Right atrium auricular region (tissue), 2 donors: ENCODE measurements around the gene IL23R. TPM values are rescaled to one million over a fixed set of nuclear protein-coding genes. Genes with fewer than 3 reads are reported as not detected.

Source experiments
- DNase-seq: peaks from one replicate; pipeline ENCODE4 v3.0.0-alpha.2; 2019; ENCODE audit warnings: low spot score
- H3K27ac ChIP-seq, 2 donors: fragments of 200-600 bp; sonication (generic); 1 replicate in 1 of 2; 2 replicates in 1 of 2; pipeline ENCODE4 v1.5.1; 2016 to 2019
- H3K27me3 ChIP-seq, 2 donors: fragments of 200-600 bp; sonication (generic); one replicate each; pipeline versions ENCODE4 v1.5.1 to v1.6.0; 2017 to 2019
- H3K36me3 ChIP-seq: fragments of 200-600 bp; sonication (generic); one replicate; pipeline ENCODE4 v1.5.1; 2016
- H3K4me1 ChIP-seq, 2 donors: fragments of 200-600 bp; sonication (generic); one replicate each; pipeline versions ENCODE4 v1.5.1 to v1.6.0; 2017 to 2019
- H3K4me3 ChIP-seq, 2 donors: fragments of 200-600 bp; sonication (generic); 1 replicate in 1 of 2; 2 replicates in 1 of 2; pipeline ENCODE4 v1.5.1; 2017 to 2019; ENCODE audit warnings: mild to moderate bottlenecking in 1 of 2, moderate library complexity in 1 of 2
- H3K9me3 ChIP-seq, 2 donors: fragments of 200-600 bp; sonication (generic); one replicate each; pipeline ENCODE4 v1.5.1; 2019
- total RNA-seq, 2 donors: library from RNA; depleted of rRNA; stranded (reverse); fragments of >200 nt; gene quantifications; one replicate each; pipeline ENCODE4 v1.1.0, GENCODE V29; 2016
- TF ChIP-seq, protein P1 (sequence below), 2 donors: fragments of 200-600 bp; sonication (generic); IDR thresholded peaks; one replicate each; pipeline ENCODE4 v1.5.1; 2019; ENCODE audit warnings: antibody characterized with exemption in 2 of 2

Gene IL23R
- total RNA-seq, 2 donors from 2014 or later = not detected

- Histone ChIP-seq H3K4me1 (no peaks in the 10 kb centered on the region), H3K36me3 (no peaks in the 10 kb centered on the region), H3K27ac (no peak overlapping the region), H3K4me3 (no peak overlapping the region), H3K27me3 (no peaks in the 10 kb centered on the region), H3K9me3 (no peaks in the 10 kb centered on the region)
- TF ChIP-seq, protein P1, sequence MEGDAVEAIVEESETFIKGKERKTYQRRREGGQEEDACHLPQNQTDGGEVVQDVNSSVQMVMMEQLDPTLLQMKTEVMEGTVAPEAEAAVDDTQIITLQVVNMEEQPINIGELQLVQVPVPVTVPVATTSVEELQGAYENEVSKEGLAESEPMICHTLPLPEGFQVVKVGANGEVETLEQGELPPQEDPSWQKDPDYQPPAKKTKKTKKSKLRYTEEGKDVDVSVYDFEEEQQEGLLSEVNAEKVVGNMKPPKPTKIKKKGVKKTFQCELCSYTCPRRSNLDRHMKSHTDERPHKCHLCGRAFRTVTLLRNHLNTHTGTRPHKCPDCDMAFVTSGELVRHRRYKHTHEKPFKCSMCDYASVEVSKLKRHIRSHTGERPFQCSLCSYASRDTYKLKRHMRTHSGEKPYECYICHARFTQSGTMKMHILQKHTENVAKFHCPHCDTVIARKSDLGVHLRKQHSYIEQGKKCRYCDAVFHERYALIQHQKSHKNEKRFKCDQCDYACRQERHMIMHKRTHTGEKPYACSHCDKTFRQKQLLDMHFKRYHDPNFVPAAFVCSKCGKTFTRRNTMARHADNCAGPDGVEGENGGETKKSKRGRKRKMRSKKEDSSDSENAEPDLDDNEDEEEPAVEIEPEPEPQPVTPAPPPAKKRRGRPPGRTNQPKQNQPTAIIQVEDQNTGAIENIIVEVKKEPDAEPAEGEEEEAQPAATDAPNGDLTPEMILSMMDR (IDR thresholded peaks at IDR 0.05) = no peak
- DNase-seq = no peak
Measured at GRCh38 chr1:67216401-67216800, 50.1 kb downstream of the IL23R start.

DNA sequence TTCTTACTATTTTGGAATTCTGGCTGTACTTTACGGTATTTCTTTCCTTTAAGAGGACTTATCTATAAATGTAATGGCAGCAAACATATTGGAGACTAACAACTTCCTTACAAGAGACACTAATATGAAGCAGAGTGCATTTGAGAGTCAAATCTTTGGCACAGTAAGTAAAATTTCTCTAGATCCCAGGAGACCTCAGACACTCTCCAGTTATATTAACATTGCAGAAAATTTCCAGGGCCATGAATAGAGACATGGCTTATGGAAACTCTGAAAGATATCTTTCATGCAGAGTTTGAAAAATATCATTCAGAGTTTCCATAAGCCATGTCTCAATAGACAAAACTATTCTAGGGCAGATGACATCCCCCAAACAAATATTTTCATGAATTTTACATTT is 51.2 kb downstream of the IL23R start:
- H3K36me3 ChIP-seq = no peaks in the 10 kb centered on the region
- H3K4me1 ChIP-seq = no peaks in the 10 kb centered on the region
- H3K9me3 ChIP-seq = no peaks in the 10 kb centered on the region
- no peak overlapping the region for H3K4me3 ChIP-seq
- TF ChIP-seq, protein P1 (IDR thresholded peaks at IDR 0.05) = no peak
- H3K27me3 ChIP-seq = no peaks in the 10 kb centered on the region
- DNase-seq = no peak
- H3K27ac ChIP-seq = no peak overlapping the region

DNA sequence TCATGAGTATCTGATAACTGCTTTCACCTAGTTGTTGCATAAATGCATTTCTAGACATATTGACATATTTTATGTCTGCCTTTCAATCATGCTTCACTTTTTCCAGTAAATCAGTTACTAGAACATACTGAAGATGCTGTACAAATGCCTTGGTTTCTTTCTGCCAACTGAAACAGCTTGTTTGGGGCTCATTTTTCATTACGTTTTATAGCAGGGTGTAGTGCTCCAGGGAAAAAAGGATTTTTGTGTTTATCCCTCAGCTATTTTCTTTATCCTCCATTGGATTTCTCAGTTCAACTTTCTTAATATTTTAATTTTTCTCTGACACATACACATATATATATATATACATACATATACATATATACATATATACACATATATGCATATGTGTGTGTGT is 51.7 kb downstream of the IL23R start:
- no peak overlapping the region for H3K4me3 ChIP-seq
- no peaks in the 10 kb centered on the region for H3K36me3 ChIP-seq
- H3K4me1 ChIP-seq = no peaks in the 10 kb centered on the region
- TF ChIP-seq, protein P1 (IDR thresholded peaks at IDR 0.05) = no peak
- H3K9me3 ChIP-seq = no peaks in the 10 kb centered on the region
- no peaks in the 10 kb centered on the region for H3K27me3 ChIP-seq
- H3K27ac ChIP-seq = no peak overlapping the region
- no peak for DNase-seq

DNA sequence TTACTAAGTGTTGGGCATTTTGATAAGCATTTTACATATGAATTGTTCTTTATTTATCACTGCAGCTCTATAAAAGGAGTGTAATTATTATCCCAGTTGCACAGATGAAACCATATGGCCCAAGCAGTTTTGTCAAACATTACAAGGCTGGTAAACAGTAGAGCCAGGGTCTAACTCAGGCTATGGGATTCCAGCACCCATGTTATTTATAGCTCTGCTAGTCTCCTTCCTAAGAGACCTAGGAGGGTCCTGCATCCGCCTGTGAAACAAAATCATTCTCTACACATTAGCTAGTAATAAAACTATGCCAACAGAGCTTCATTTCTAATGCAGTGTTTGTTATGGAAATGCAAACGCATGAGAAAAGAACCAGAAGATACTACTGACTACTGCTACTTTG is 58.6 kb downstream of the IL23R start:
- TF ChIP-seq, protein P1 (IDR thresholded peaks at IDR 0.05) = no peak
- Histone ChIP-seq H3K4me1 (no peaks in the 10 kb centered on the region), H3K27me3 (no peaks in the 10 kb centered on the region), H3K9me3 (no peaks in the 10 kb centered on the region), H3K36me3 (no peaks in the 10 kb centered on the region), H3K4me3 (no peak overlapping the region), H3K27ac (no peak overlapping the region)
- no peak for DNase-seq

DNA sequence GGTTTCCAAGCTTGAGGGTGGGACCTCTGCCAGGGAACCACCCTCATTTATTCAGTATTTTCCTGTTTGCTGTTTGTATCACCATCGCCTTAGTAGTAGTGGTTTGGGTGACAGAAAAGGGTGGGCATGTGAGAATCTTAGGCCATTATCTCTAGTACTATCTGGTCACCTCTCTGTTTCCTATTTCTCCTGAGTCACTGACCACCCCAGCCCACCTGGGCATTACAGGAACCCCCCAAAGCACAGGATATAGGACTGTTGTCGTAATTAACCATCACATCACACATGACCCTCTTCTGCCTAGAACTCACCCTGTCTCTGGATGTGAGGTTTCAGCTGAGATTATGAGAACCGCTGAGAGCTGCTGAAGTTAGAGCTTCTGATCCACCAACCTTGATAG is 60.4 kb downstream of the IL23R start:
- Histone ChIP-seq H3K27me3 (no peaks in the 10 kb centered on the region), H3K36me3 (no peaks in the 10 kb centered on the region), H3K4me3 (no peak overlapping the region), H3K9me3 (no peaks in the 10 kb centered on the region), H3K4me1 (no peaks in the 10 kb centered on the region), H3K27ac (no peak overlapping the region)
- no peak for DNase-seq
- TF ChIP-seq, protein P1 (IDR thresholded peaks at IDR 0.05) = no peak

- DNase-seq = no peak
- no peak overlapping the region for H3K27ac ChIP-seq
- H3K4me1 ChIP-seq = no peaks in the 10 kb centered on the region
- H3K27me3 ChIP-seq = no peaks in the 10 kb centered on the region
- no peaks in the 10 kb centered on the region for H3K9me3 ChIP-seq
- no peak overlapping the region for H3K4me3 ChIP-seq
- no peaks in the 10 kb centered on the region for H3K36me3 ChIP-seq
- TF ChIP-seq, protein P1 (IDR thresholded peaks at IDR 0.05) = no peak
Measured at GRCh38 chr1:67227196-67227595, 60.9 kb downstream of the IL23R start.
